ENCODE measurements around the gene SPAG16.

DNA sequence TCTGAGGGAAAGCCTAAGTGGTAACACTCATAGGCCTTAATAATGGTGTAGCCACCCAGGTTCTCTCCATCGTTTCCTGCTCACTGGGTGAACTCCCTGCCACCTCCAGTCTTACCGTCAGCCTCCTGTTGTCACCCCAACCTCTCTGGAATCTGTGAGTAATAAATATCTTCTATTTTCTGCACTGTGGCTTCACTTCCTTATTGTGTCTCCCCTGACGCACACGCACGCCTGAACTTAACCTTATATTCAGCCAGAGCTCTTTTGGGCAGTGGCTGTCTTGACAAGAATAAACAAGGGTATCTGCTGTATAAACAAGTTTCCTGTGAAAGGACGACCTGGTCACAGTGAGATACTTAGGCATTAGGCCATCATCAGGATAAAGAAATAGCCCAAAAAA lies 467.2 kb downstream of the SPAG16 start:
- TF ChIP-seq, protein P1, sequence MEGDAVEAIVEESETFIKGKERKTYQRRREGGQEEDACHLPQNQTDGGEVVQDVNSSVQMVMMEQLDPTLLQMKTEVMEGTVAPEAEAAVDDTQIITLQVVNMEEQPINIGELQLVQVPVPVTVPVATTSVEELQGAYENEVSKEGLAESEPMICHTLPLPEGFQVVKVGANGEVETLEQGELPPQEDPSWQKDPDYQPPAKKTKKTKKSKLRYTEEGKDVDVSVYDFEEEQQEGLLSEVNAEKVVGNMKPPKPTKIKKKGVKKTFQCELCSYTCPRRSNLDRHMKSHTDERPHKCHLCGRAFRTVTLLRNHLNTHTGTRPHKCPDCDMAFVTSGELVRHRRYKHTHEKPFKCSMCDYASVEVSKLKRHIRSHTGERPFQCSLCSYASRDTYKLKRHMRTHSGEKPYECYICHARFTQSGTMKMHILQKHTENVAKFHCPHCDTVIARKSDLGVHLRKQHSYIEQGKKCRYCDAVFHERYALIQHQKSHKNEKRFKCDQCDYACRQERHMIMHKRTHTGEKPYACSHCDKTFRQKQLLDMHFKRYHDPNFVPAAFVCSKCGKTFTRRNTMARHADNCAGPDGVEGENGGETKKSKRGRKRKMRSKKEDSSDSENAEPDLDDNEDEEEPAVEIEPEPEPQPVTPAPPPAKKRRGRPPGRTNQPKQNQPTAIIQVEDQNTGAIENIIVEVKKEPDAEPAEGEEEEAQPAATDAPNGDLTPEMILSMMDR (conservative IDR thresholded peaks at IDR 0.05; ENCODE audit: low read depth, low read length): no peak
- TF ChIP-seq EZH2phosphoT487 (IDR thresholded peaks at IDR 0.05; ENCODE audit: borderline replicate concordance, low read length) (no peak), EZH2 (IDR thresholded peaks at IDR 0.05; ENCODE audit: low read length, unreplicated experiment) (no peak)
